DMS153 (cell line): ENCODE data around the gene HGFAC.

Source experiments
- DNase-seq: peaks from one replicate; lab custom pipeline; 2025; lab: John Stamatoyannopoulos, UW

The HGFAC gene

GRCh38 chr4:3473996-3474765 is 32.4 kb downstream of the HGFAC start:
- no peak for DNase-seq

GRCh38 chr4:3475041-3475712 is 33.4 kb downstream of the HGFAC start:
- no peak for DNase-seq

GRCh38 chr4:3475713-3476260 is 34.0 kb downstream of the HGFAC start:
- DNase-seq, result no peak

- no peak for DNase-seq
These were observed 34.6 kb downstream of the HGFAC start for GRCh38 chr4:3476341-3476747.

GRCh38 chr4:3476936-3477749 is 35.4 kb downstream of the HGFAC start:
- DNase-seq, result no peak

- no peak for DNase-seq
These were observed 36.1 kb downstream of the HGFAC start for GRCh38 chr4:3477750-3478430.

GRCh38 chr4:3478446-3479357 is 36.9 kb downstream of the HGFAC start:
- DNase-seq, result no peak

- no peak for DNase-seq
These were observed 37.8 kb downstream of the HGFAC start for GRCh38 chr4:3479358-3480101.

GRCh38 chr4:3480528-3481112 is 38.9 kb downstream of the HGFAC start:
- DNase-seq, result peak; percentile 25

- DNase-seq, result no peak
These were observed 39.4 kb downstream of the HGFAC start for GRCh38 chr4:3481113-3481531.

- no peak for DNase-seq
These were observed 40.1 kb downstream of the HGFAC start for GRCh38 chr4:3481783-3482393.

GRCh38 chr4:3482707-3483106 is 40.9 kb downstream of the HGFAC start:
- no peak for DNase-seq

GRCh38 chr4:3483471-3483921 is 41.7 kb downstream of the HGFAC start:
- no peak for DNase-seq

GRCh38 chr4:3484057-3484973 is 42.5 kb downstream of the HGFAC start:
- DNase-seq, result peak; percentile 5

- DNase-seq, result no peak
These were observed 43.4 kb downstream of the HGFAC start for GRCh38 chr4:3485011-3485791.

GRCh38 chr4:3485886-3486540 is 44.2 kb downstream of the HGFAC start:
- DNase-seq, result no peak
